Kidney (tissue), 14 donors: ENCODE measurements around the gene MRPL40. TPM values are rescaled to one million over a fixed set of nuclear protein-coding genes. Genes with fewer than 3 reads are reported as not detected.
A peak's percentile ranks its signal among the peaks of the same experiment; 100 is the strongest.

Experiments used
- DNase-seq, 5 donors: peaks; one replicate each; pipeline ENCODE4 v3.0.0-alpha.2; 2013 to 2020
- FAIRE-seq: peaks from 2 replicates; lab custom pipeline; 2012; peaks lifted over from hg19 to GRCh38; lab: Jason Lieb, UNC
- H3K27ac ChIP-seq, 2 donors: one replicate each; pipeline ENCODE4 v1.7.0; 2013; ENCODE audit warnings: low read depth in 2 of 2, low read length in 2 of 2, inconsistent platforms in 1 of 2
- H3K27me3 ChIP-seq: one replicate; pipeline ENCODE4 v1.7.1; 2013; ENCODE audit warnings: low read length, inconsistent platforms; ENCODE audit not compliant: control insufficient read depth, insufficient read depth
- H3K36me3 ChIP-seq, 3 donors: one replicate each; pipeline versions ENCODE4 v1.7.0 to v1.7.1; 2013; ENCODE audit warnings: low read length in 3 of 3, control low read depth in 1 of 3, inconsistent platforms in 1 of 3; ENCODE audit not compliant: insufficient read depth in 3 of 3, control insufficient read depth in 2 of 3
- H3K4me1 ChIP-seq, 3 donors: one replicate each; pipeline versions ENCODE4 v1.7.0 to v1.7.1; 2013; ENCODE audit warnings: low read length in 3 of 3, inconsistent platforms in 1 of 3, low read depth in 1 of 3; ENCODE audit not compliant: control insufficient read depth in 2 of 3, insufficient read depth in 2 of 3
- H3K4me3 ChIP-seq, 3 donors: one replicate each; pipeline versions ENCODE4 v1.7.0 to v1.8.1; 2013; ENCODE audit warnings: low read length in 3 of 3, control low read depth in 1 of 3, inconsistent platforms in 1 of 3
- H3K9ac ChIP-seq, 3 donors: one replicate each; pipeline versions ENCODE4 v1.7.0 to v1.7.1; 2013; ENCODE audit warnings: low read length in 3 of 3, control low read depth in 1 of 3, inconsistent platforms in 1 of 3
- H3K9me3 ChIP-seq, 3 donors: one replicate each; pipeline versions ENCODE4 v1.7.0 to v1.7.1; 2013; ENCODE audit warnings: low read length in 3 of 3, control low read depth in 1 of 3, inconsistent platforms in 1 of 3; ENCODE audit not compliant: control insufficient read depth in 2 of 3, insufficient read depth in 1 of 3
- CTCF ChIP-seq: IDR thresholded peaks from 3 replicates; pipeline ENCODE4 v1.5.1; 2012; ENCODE audit warnings: mild to moderate bottlenecking, moderate library complexity, borderline replicate concordance; ENCODE audit not compliant: insufficient read depth; ENCODE audit errors: extremely low read depth
- intact Hi-C: fragments of 100-400 bp; cut with DNase I; formaldehyde crosslinking; loops from one replicate; pipeline ENCODE4 v1.11.1; 2022
- polyA plus RNA-seq: library from polyadenylated mRNA; stranded (reverse); fragments of 350-450 nt; fragmentation: Illumina TruSeq; extraction: RNeasy Lipid Tissue Mini Kit (QIAGEN cat#74804); gene quantifications from one replicate; pipeline ENCODE4 v1.2.3, GENCODE V29; 2014; ENCODE audit warnings: low read depth, low replicate concordance; ENCODE audit not compliant: insufficient read depth
- total RNA-seq: library from RNA; stranded (reverse); fragmentation: NEBNext Ultra II Directional; extraction: Animal tissue kit (Norgen Biotek cat#: 25700); gene quantifications from one replicate; pipeline ENCODE4 v1.2.1, GENCODE V29; 2021
- donor health status: control.
- donor health status: control.
- donor health status: control.
- donor health status: control.
- donor health status: control.
- donor health status: DM: yes; HTN: yes; CAD: no.
- donor health status: Normal renal cell carcinoma (clear cell type).

The MRPL40 gene
- total and polyA plus RNA-seq, 2 donors from 2014 or later = 30.0 to 89.2 TPM

- Histone ChIP-seq H3K27ac (no peak overlapping the region), H3K4me1 (peaks cover 0 to 12% (median 4%) of the 10 kb centered on the region in 3 donors)
- FAIRE-seq = no peak
These were observed 24.4 kb upstream of the MRPL40 start for GRCh38 chr22:19407649-19408606.

GRCh38 chr22:19410941-19411689 lies 21.2 kb upstream of the MRPL40 start:
- no peak for FAIRE-seq
- no peak overlapping the region for H3K4me3 ChIP-seq
- H3K9ac ChIP-seq = no peak overlapping the region
- TF ChIP-seq CTCF = no peak
- intact Hi-C loops = no loop called here
- H3K27me3 ChIP-seq = no peaks in the 10 kb centered on the region
- peaks cover 0 to 12% (median 4%) of the 10 kb centered on the region in 3 donors for H3K4me1 ChIP-seq
- peaks cover 0 to 27% (median 16%) of the 10 kb centered on the region in 3 donors for H3K36me3 ChIP-seq
- no peaks in the 10 kb centered on the region for H3K9me3 ChIP-seq
- H3K27ac ChIP-seq = no peak overlapping the region
- no peak for DNase-seq

More at GRCh38 chr22:19407649-19408606, 24.4 kb upstream of the MRPL40 start:
- peak in 2 of 5 donors; percentile 39 to 66 for DNase-seq
- no peaks in the 10 kb centered on the region for H3K27me3 ChIP-seq
- no peak overlapping the region for H3K9ac ChIP-seq
- H3K36me3 ChIP-seq = peaks cover 0 to 48% (median 27%) of the 10 kb centered on the region in 3 donors
- no peak for TF ChIP-seq CTCF
- intact Hi-C loops = no loop called here
- H3K9me3 ChIP-seq = no peaks in the 10 kb centered on the region
- no peak overlapping the region for H3K4me3 ChIP-seq

GRCh38 chr22:19411690-19412045 lies 20.7 kb upstream of the MRPL40 start:
- no peak for FAIRE-seq
- Histone ChIP-seq H3K9ac (no peak overlapping the region), H3K4me3 (no peak overlapping the region), H3K27me3 (no peaks in the 10 kb centered on the region), H3K27ac (no peak overlapping the region), H3K9me3 (no peaks in the 10 kb centered on the region), H3K4me1 (peaks cover 0 to 12% (median 4%) of the 10 kb centered on the region in 3 donors), H3K36me3 (peaks cover 0 to 21% (median 12%) of the 10 kb centered on the region in 3 donors)
- no peak for DNase-seq
- intact Hi-C loops = no loop called here
- no peak for TF ChIP-seq CTCF
